ENCODE data around the gene RFFL.
A peak's percentile ranks its signal among the peaks of the same experiment; 100 is the strongest.
"Not testable (repeated sequence)": the region's sequence is repeated elsewhere in the genome, so short reads cannot be mapped to it uniquely, and the experiment has no call there.

Gene RFFL

DNA sequence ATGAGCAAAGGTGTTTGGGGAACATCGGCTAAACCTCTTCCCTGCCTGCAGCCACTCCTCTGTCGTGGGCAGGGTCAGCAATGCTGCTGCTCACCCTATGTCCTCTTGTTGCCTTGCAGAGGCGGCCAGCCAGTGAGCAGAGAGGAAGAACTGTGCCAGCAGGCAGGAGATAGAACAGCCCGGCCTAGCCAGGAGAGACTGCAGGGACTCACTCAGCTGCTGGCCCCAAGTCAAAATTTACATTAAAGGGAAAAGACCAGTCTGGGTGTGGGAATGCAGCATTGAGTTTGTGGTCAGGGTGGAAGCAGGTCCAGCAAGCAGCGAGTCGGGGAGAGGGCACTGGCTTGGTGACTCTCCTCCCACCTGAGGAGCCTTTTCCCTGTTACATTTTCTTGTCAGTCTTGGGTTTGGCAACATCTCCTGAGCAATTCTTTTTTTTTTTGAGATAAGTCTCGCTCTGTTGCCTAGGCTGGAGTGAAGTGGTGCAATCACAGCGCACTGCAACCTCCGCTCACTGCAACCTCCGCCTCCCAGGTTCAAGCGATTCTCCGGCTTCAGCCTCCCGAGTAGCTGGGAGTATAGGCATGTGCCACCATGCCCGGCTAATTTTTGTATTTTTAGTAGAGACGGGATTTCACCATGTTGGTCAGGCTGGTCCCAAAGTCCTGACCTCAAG lies 60.5 kb downstream of the RFFL start:
- DNase-seq (ENCODE audit: low spot score) = no peak

DNA sequence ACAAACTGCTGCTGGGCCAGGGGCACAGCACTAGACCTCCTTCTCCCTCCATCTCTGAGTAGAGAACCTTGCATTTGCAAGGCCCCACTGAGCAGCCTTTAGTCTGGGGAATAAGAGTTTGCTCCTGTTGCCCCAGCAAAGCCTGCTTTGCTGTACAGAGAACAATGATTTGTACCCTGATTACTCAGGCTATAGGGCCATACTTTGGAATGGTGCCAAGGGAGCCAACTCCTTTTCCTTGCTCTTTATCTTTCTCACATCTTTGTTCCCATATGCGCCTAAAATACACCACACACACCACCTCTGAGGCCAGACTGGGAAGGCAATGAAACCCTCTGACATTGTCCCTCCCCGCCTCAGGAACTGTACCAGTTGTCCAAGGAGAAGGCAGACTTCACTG lies 62.0 kb downstream of the RFFL start:
- DNase-seq (ENCODE audit: low spot score) = no peak

DNA sequence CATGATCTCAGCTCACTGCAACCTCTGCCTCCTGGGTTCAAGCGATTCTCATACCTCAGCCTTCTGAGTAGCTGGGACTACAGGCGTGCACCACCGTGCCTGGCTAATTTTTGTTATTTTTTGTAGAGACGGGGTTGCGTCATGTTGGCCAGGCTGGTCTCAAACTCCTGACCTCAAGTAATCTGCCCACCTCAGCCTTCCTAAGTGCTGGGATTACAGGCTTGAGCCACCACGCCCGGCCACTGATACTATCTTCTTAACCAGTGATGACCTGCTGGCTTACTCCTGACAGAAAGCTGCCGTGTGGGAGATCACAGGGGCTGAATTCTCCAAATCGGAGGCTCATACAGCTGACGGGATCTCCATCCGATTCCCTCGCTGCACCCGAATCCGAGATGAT lies 62.5 kb downstream of the RFFL start:
- not testable (repeated sequence) for DNase-seq (ENCODE audit: low spot score)

DNA sequence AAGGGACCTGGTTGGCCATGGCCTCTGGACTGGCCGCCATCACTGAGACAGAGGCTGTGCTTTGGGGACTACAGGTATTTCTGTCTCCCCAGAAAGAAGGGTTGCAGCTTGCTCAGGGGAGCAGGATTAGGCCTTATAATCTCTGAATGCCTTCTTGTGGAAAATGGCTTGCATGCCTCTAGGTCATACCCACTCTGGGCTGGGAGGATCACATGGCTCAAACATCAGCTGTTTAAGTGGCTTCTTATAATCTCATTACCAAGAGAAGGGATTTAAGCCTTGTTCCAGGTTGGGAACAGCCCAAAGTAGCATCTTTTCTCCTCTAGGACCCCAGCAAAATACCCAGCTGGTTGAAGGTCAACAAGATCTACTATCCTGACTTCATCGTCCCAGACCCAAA lies 64.1 kb downstream of the RFFL start:
- no peak for DNase-seq (ENCODE audit: low spot score)

DNA sequence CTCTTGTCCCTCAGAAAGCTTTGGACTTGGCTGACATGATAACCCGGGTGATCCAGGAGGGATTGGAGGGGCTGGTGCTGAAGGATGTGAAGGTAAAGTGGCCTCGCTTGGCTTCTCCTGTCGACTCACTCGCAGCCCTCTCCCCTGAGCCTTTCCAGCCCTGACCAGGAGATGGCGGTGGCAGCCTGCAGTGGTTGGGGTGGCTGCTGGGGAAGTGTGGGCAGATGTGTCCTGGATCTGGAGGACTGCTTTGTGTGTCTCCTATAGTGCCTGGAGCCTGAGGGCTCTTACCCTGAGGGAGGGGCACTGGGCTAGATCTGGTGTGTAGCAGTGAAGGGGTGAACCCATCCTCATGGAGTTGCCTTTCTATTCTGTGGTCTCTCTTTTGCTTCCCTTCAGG lies 65.3 kb downstream of the RFFL start:
- peak; percentile 82 for DNase-seq (ENCODE audit: low spot score)

DNA sequence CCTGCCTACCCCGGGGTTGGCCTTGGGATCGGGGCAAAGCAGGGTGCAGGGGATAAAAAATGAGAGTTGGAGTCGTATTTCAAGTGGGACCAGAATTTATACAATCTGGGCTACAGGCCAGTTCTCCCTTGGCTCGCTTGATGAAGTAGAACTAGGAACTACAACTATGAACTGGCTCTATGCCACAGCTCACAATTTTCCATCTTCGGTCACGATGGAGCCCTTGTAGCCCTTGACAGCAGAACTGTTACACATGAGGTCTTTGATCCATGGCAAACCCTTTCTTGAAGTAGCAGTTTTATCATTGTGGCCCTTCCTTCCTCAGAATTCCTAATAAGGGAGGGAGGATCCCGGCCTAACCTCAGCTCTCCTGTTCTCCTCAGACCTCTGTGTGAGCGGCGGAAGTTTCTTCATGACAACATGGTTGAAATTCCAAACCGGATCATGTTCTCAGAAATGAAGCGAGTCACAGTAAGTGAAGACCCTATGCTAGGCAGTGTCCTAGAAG lies 66.1 kb downstream of the RFFL start:
- peak; percentile 63 for DNase-seq (ENCODE audit: low spot score)

DNA sequence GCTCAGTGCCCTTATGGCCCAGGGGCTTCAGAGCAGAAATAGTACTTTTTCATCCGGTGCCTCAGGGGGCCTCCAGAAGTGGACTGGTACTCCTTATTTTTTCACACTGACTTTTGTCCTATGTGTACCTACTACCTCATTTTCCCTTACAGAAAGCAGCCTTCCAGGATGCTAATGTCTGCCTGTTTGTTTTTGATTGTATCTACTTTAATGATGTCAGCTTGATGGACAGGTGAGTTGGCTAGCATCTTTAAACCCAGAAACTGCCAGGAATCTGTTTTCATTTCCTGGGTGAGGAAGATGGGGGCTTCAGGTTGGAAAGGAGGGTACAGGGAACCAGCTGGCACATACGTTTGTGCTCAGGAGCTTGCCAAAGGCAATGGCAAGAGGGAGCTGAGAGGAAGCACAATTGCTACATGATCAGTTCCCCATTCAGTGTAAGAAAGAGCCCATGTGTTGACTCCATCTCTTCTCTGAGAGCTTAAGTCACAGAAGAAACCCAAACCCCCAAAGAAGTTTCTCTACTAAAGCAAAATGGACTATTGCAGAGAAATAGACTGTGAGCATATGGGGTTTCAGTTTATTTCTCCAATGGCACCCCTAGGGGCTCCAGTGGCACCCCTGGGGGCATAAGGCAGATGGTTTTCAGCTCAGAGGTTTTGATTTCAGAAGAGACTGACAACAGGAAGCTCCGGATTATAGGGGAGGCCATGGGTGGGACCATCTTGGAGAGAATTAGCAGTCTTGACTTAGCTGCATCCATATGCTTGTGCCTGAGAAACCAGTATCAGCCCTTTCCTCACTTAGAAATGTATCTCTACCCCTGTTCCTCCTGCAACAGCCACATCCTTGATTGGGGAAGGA lies 66.9 kb downstream of the RFFL start:
- no peak for DNase-seq (ENCODE audit: low spot score)

DNA sequence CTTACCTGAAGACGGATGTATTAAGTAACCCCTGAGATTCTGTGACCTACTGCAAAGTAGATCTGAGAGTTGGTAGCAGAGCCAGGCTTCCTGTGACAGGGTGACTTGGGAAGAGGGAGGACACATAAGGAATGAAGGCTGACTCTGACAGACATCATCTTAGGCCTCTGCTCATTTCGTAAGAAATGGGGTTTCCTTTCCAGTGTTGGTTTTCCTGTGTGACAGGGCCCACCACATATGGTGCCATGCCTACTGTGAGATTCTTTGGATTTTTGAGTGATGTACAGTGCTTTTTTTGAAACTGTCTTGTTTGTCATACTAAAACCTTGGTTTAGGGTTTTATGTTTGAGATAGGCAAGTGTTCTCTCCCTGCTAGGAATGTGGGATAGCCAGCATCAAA lies 70.5 kb downstream of the RFFL start:
- no peak for DNase-seq (ENCODE audit: low spot score)

DNA sequence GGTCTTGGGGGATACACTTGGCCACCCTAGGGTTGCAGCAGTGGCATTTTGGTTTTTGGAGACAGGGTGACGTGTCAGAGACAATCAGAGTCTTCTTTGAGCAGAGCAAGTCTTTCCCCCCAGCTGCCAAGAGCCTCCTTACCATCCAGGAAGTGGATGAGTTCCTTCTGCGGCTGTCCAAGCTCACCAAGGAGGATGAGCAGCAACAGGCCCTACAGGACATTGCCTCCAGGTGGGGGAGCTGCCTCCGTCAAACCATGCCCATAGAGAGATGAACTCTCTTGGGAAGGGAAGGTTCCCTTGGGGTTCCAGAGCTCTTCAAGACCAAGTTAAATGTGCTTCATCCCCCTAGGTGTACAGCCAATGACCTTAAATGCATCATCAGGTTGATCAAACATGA lies 71.9 kb downstream of the RFFL start:
- no peak for DNase-seq (ENCODE audit: low spot score)

DNA sequence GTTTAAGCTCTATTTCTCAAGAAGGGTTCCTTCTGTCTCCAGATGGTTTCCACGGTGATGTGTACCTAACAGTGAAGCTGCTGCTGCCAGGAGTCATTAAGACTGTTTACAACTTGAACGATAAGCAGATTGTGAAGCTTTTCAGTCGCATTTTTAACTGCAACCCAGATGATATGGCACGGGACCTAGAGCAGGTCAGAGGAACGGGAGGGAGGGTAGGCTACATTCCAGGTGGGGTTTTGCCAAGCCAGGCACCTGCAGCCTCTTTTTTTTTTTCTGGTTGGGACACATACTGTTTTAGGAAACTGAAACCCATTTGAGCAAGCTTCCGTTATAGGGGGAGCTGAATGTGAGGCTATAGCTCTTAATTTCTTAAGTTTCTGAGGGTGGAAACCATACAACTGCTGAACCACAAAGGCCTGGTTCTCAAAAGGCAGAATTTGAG lies 72.6 kb downstream of the RFFL start:
- DNase-seq (ENCODE audit: low spot score) = no peak

DNA sequence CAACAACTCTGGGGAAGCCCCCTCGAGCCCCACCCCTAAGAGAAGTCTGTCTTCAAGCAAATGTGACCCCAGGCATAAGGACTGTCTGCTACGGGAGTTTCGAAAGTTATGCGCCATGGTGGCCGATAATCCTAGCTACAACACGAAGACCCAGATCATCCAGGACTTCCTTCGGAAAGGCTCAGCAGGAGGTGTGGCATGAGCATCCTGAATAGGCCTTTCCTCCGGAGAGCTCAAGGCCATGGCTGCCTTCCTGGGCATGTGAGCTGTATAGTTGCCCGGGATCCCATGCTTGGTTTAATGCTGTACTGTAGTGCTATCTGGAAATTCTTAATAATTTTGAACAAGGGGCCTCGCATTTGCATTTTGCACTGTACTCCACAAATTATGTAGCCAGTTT lies 74.0 kb downstream of the RFFL start:
- DNase-seq (ENCODE audit: low spot score) = no peak

DNA sequence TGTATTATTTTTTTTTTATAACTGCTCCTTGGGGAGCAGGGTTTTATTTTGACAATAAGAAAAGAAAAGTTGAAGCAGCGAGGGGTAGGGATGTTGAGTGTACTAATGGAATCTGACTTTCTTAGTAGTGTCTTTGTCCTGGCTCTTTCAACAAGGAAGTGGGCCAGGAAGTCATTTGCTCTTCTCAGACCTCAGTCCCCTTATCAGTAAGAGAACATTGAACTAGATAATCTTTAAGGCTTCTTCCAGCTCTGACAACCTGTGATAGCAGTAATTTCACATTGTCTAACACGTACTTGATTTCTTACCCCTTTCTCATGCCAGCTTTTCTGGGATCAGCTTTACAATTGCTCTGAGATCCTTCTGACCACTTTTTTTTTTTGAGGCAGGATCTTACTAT lies 74.9 kb downstream of the RFFL start:
- DNase-seq (ENCODE audit: low spot score) = no peak

DNA sequence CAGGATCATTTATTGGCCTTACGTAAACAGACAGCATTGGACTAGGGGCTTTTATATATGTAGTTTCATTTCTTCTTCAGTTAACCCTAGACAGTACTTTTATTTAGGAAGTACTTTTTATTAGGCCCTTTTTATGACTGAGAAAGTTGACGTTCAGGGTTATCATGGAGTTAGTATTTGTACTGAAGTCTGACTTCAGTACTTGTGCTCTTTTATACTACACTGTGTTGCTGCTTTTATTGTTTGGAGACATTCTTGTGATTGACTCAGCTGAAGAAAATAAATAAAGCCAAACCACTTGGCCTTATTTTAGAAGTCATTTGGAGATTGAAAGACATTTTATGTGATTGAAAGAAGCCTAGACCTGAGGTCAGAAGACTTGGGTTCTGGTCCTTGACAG lies 76.3 kb downstream of the RFFL start:
- DNase-seq (ENCODE audit: low spot score) = no peak

DNA sequence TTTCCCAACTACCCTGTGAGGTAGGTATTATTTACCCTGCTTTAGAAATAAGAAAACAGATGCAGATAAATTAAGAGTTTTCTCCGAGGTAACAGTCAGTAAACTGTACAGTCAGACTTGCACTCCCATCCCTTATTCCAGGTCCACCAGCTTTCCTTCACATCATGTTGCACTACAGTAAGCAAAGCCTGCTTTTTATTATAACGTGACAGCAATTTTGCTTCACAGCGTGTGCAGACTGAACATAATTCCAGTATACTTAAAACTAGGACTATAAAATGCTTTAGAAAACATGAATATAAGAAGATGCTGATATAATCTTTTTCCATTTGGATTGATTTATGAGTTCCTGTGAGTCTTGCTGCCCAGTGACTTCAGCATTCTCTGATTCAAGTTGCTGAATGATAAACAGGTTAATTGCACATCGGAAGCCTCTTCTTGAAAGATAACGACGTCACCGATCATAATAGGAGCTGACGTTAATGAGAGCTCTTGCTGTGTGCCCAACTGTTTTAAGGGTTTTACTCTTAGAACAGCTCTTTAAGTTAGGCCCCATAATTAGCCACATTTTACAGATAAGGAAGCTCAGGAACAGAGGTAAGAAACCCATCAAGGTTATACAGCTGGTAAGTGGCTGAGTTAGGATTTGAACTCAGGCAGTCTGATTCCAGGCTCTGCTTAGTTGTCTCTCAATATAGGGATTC lies 81.8 kb downstream of the RFFL start:
- DNase-seq (ENCODE audit: low spot score) = peak; percentile 21

DNA sequence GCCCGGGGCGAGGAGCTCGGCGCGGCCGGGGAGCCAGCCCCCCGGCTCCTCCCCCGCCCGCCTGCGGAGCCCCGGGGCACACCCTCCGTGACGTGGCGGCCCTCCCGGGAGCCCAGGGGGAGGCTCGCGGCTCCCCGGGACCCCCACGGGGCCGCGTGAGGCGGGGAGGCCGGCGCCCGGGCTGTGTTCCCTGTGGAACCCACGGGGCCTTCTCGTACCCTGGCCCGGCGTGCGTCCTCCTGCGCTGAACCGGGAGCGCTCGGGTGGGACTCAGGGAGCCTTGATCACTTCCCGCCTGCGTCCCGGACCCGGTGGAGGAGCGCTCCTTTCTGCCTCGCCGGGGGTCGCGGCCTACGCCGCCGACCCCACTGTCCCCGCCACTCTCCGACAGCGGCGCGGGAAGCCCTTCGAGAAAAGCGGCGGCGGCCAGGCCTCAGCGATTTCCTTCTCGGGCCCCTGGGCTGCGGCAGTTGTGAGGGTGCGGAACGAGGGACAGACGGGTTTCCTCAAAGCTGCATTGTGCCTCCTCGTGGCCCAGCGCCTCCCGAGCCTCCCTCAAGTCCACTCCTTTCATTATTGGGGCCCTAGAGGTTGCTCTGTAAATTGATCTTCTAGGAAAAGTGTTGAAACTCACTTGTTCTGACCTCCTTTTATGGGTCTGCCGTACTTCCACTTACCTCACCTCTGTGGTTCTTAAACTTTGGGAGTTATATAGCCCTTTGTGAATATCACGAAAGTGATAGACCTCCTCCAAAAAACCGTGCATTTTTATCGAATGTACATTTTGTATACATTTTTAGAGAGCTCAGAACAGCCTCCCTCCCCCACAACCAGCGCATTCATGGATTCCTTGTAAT lies 82.6 kb downstream of the RFFL start:
- peak; percentile 94 for DNase-seq (ENCODE audit: low spot score)

DNA sequence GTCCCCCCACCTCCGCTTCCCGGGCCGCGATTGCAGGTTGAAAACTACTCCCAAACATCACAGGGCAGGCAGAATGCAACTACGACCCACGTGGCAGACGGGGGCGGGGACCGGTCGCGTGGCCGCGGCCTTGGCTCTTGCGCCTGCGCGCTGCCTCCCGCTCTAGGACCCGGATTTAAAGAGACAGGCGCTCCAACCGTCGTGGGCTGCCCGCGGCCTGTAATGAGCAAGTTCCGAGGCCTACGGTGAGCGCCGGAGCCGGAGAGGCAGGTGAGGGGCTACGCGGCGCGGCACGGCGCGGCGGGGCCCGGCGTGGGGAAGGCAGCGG lies 83.2 kb downstream of the RFFL start, which contains the start of gene LIG3:
Gene LIG3 (plus strand): TSS at position 160 of the 328 bp plus-strand sequence. CDS start 2,494 bp downstream, outside the sequence.
- peak; percentile 98 for DNase-seq (ENCODE audit: low spot score)

DNA sequence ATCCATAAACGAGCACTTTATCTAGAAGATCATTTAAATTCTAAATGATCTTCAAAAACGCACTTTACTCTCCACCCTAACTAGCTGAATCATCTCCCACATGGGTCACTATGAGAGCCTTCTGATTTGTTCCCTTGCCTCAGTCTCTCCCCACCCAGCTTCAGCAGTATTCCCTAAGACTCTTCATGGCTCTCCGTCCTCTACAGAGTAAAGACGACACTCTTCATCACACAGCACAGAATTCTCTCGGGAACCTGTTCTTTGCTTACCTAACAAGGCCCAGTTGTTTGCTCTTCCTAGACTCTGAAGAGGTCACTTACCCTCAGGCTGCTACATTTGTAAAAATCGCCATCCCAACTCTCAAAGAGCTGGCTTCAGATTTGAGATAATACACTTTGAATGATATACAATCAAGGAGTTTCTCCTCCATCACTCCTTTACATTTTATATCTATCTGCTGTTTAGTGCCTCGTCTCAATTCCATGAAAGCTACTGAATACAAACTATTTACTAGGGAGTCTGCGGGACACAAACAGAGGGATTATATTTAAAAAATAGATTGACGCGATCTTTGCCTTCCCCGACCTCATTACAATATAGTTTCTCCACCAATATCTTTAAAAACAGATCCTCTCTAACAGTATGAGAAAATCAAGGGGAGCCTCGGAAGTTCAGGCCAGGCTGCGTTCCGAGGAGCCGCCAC lies 83.7 kb downstream of the RFFL start:
- DNase-seq (ENCODE audit: low spot score) = peak; percentile 27

DNA sequence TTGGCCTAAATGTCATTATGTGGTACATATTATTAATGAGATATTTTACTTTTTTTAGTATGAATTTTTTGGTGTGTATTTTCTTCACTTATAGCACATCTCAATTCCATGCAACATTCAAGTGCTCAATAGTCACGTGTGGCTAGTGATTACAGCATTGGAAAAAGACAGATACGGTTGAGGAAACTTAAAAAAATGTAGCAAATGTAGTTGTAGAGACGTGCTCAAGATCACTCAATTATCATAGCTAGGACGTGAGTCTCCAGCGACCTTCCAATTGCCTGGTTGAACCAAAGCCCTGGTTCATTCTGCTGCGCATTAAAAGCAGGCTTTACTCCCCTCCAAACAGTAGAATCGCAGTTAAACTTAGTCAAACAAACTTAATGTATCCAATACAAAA lies 84.4 kb downstream of the RFFL start:
- DNase-seq (ENCODE audit: low spot score) = no peak

DNA sequence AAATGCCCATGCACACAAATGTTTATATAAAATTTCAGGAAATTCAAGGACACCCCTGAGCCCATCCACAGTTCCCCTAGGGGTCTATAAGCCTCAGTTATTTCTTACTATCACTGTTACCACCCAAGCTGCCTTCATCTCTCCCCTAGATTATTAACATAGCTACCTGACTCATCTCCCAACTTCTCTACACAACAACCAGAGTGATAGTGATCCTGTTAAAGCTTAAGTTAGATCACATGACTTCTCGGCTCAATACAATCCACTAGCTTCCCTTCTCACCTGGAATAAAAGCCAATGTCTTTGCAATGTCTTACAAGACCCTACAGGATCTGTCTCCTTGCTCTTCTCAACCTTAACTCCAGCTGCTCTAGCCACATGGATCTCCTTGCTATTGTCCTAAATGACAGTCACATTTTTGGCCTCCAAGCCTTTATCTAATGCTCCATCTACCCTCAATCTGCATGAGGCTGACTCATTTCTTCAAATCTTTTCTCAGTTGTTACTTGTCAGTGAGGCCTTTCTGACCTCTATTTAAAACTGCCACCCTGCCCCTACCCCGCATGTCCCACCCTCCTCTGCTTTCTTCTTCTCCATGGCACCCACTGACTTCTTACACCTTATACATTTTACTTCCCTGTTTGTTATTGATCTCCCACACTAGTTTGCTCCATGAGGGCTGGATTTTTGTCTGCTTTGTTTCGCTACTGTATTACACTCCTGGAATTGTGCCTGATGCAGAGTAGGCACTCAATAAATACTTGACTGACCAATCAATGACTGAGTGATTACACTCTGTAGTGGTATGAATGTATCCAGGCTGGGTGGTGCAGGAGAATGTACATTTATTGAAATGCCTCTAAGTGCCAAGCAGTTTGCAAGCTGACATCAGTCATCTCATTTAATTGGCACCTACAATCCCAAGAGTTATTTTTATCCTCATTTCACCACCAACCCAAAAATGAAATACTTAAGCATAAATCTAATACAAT lies 88.4 kb downstream of the RFFL start:
- no peak for DNase-seq (ENCODE audit: low spot score)

DNA sequence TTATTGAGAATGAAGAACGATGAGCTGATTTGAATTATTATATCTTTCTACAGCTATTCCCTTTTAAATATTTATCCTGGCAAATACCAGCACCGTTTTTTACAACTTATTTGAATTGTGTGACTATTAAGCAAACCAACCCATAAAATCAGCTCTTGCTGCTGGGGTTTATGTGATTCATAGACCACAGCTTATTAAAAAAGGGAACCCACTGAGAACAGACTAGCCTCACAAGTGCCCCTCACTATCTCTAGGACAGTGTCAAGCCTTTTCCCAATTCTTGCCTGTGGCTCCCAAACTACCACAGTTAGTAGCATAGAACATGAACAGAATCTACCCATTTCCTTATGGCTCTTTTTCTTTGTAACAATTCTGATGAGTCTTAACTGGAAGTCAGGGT lies 89.3 kb downstream of the RFFL start:
- no peak for DNase-seq (ENCODE audit: low spot score)
